ENCODE measurements around the gene IL17REL. TPM values are rescaled to one million over a fixed set of nuclear protein-coding genes. Genes with fewer than 3 reads are reported as not detected.

IL17REL gene
- total and polyA plus RNA-seq, 4 donors, result 0.02 to 0.51 (median 0.19) TPM; not detected in 1

DNA sequence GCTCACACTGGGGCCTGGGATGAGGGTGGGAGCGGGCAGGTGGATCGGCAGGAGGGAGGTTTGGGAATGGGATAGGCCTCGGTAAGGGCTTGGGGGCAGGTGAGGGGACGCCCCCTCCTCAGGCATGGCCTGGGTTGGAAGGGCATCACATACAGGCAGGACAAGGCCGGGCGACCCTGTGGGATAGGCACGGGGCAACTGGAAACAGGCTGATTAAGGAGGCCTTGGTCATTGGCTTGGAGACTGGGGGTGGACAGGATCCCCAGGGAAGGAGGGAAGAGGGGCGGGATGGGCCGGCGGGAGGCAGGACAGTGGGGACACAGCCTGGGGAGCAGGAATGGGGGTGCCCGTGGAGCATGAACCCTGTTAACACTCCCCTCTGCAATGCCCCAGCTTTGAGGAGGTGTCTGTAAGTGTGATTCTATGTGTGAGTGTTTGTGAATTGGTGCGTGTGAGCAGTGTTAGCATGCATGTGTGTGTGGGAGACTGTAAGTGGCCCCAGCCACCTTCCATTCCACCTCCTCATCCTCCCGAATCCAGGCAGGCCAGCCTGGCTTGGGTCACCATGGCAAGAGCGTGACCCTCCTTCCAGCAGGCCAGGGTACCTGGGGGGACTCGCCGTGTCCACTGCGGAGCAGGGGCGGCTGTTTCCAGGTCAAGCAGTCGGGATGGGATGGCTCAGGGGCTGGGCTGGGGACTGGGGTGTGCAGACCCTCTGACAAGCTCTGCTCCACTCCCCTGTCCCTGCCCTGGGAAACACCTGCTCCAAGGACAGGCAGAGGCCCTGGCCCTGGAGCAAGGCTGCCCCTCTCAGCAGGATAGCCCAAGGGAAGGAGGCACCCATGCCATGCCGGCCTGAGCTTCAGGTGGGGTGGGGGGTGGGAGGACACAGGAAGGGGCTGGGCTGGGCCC is 55.4 kb downstream of the IL17REL start:
- no peak overlapping the region for H3K4me3 ChIP-seq
- peak overlapping the region in 1 of 2 donors; percentile 71 for H3K27ac ChIP-seq (ENCODE audit: low read depth in 1 of 2, low read length in 1 of 2)
- peaks cover 0 to 3% (median 0%) of the 10 kb centered on the region in 4 donors for H3K9me3 ChIP-seq (ENCODE audit: control insufficient read depth in 4 of 4, insufficient read depth in 3 of 4, low read length in 3 of 4)
- H3K36me3 ChIP-seq (ENCODE audit: control insufficient read depth in 4 of 4, insufficient read depth in 4 of 4, low read length in 4 of 4), result peaks cover 0 to 8% (median 0%) of the 10 kb centered on the region in 4 donors
- 90 to 92% methylated on average over 20 of the region's 20 CpGs for WGBS, 2 donors
- H3K27me3 ChIP-seq (ENCODE audit: control insufficient read depth in 3 of 3, insufficient read depth in 3 of 3, low read length in 2 of 3), result no peaks in the 10 kb centered on the region
- peaks cover 0 to 44% (median 20%) of the 10 kb centered on the region in 5 donors for H3K4me1 ChIP-seq (ENCODE audit: control insufficient read depth in 5 of 5, insufficient read depth in 5 of 5, low read length in 5 of 5)
- no peak for ATAC-seq (ENCODE audit: insufficient read depth, low FRiP score)
- no peak overlapping the region for H3K9ac ChIP-seq (ENCODE audit: insufficient read depth in 1 of 2, low read length in 2 of 2)
- TF ChIP-seq, protein P1, sequence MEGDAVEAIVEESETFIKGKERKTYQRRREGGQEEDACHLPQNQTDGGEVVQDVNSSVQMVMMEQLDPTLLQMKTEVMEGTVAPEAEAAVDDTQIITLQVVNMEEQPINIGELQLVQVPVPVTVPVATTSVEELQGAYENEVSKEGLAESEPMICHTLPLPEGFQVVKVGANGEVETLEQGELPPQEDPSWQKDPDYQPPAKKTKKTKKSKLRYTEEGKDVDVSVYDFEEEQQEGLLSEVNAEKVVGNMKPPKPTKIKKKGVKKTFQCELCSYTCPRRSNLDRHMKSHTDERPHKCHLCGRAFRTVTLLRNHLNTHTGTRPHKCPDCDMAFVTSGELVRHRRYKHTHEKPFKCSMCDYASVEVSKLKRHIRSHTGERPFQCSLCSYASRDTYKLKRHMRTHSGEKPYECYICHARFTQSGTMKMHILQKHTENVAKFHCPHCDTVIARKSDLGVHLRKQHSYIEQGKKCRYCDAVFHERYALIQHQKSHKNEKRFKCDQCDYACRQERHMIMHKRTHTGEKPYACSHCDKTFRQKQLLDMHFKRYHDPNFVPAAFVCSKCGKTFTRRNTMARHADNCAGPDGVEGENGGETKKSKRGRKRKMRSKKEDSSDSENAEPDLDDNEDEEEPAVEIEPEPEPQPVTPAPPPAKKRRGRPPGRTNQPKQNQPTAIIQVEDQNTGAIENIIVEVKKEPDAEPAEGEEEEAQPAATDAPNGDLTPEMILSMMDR (IDR thresholded peaks at IDR 0.05; ENCODE audit: control extremely low read depth, extremely low read depth), result no peak
- DNase-seq, result no peak

GRCh38 chr22:49956418-49956770 is 56.2 kb downstream of the IL17REL start:
- Histone ChIP-seq H3K4me3 (no peak overlapping the region), H3K4me1 (ENCODE audit: control insufficient read depth in 5 of 5, insufficient read depth in 5 of 5, low read length in 5 of 5) (peaks cover 0 to 44% (median 27%) of the 10 kb centered on the region in 5 donors), H3K36me3 (ENCODE audit: control insufficient read depth in 4 of 4, insufficient read depth in 4 of 4, low read length in 4 of 4) (peaks cover 0 to 2% (median 0%) of the 10 kb centered on the region in 4 donors), H3K27ac (ENCODE audit: low read depth in 1 of 2, low read length in 1 of 2) (peak overlapping the region in 1 of 2 donors; percentile 71), H3K9ac (ENCODE audit: insufficient read depth in 1 of 2, low read length in 2 of 2) (no peak overlapping the region), H3K9me3 (ENCODE audit: control insufficient read depth in 4 of 4, insufficient read depth in 3 of 4, low read length in 3 of 4) (no peaks in the 10 kb centered on the region), H3K27me3 (ENCODE audit: control insufficient read depth in 3 of 3, insufficient read depth in 3 of 3, low read length in 2 of 3) (no peaks in the 10 kb centered on the region)
- DNase-seq, result no peak
- ATAC-seq (ENCODE audit: insufficient read depth, low FRiP score), result no peak
- TF ChIP-seq, protein P1 (IDR thresholded peaks at IDR 0.05; ENCODE audit: control extremely low read depth, extremely low read depth), result no peak
- 73 to 81% methylated on average over 15 of the region's 15 CpGs for WGBS, 2 donors

GRCh38 chr22:49955581-49956417 is 56.8 kb downstream of the IL17REL start:
- WGBS, 2 donors, result 87 to 97% methylated on average over 19 to 22 of the region's 22 CpGs
- TF ChIP-seq, protein P1 (IDR thresholded peaks at IDR 0.05; ENCODE audit: control extremely low read depth, extremely low read depth), result no peak
- Histone ChIP-seq H3K27ac (ENCODE audit: low read depth in 1 of 2, low read length in 1 of 2) (peak overlapping the region; percentile 43 to 94), H3K27me3 (ENCODE audit: control insufficient read depth in 3 of 3, insufficient read depth in 3 of 3, low read length in 2 of 3) (no peaks in the 10 kb centered on the region), H3K9me3 (ENCODE audit: control insufficient read depth in 4 of 4, insufficient read depth in 3 of 4, low read length in 3 of 4) (no peaks in the 10 kb centered on the region), H3K9ac (ENCODE audit: insufficient read depth in 1 of 2, low read length in 2 of 2) (no peak overlapping the region), H3K36me3 (ENCODE audit: control insufficient read depth in 4 of 4, insufficient read depth in 4 of 4, low read length in 4 of 4) (no peaks in the 10 kb centered on the region), H3K4me3 (no peak overlapping the region), H3K4me1 (ENCODE audit: control insufficient read depth in 5 of 5, insufficient read depth in 5 of 5, low read length in 5 of 5) (peaks cover 0 to 44% (median 27%) of the 10 kb centered on the region in 5 donors)
- no peak for DNase-seq
- no peak for ATAC-seq (ENCODE audit: insufficient read depth, low FRiP score)
